ENCODE results near the gene RPL36AL. TPM values are rescaled to one million over a fixed set of nuclear protein-coding genes. Genes with fewer than 3 reads are reported as not detected.
A peak's percentile ranks its signal among the peaks of the same experiment; 100 is the strongest.

RPL36AL gene
- total RNA-seq, 1 donor from 2014 or later: 21.3 TPM

- Histone ChIP-seq H3K4me3 (peak within 1 kb of the TSS; percentile 54 to 79), H3K27ac (peak within 1 kb of the TSS; percentile 93 to 96), H3K9me3 (no peaks in the 10 kb centered on the region), H3K36me3 (peaks cover 0 to 19% of the 10 kb centered on the region in 2 donors), H3K4me1 (peaks cover 0 to 7% of the 10 kb centered on the region in 2 donors), H3K27me3 (no peaks in the 10 kb centered on the region)
- DNase-seq (ENCODE audit: low spot score in 2 of 2): peak; percentile 14 to 78
- intact Hi-C loops (cut with DNase I): loop anchor here (1.0 to 5.0 kb wide), 4 partner anchors 14 to 598 kb away; partner anchors contain the start of genes KLHDC2, MGAT2, RPL36AL and SOS2
- TF ChIP-seq CTCF (IDR thresholded peaks at IDR 0.05): no peak
These were observed 14.3 kb upstream of the RPL36AL start, which contains the start of gene DNAAF2 for GRCh38 chr14:49634547-49635334. DNAAF2 (minus strand) TSS chr14:49635244; CDS start chr14:49635149, 95 bp downstream.

- Histone ChIP-seq H3K4me1 (peaks cover 0 to 7% of the 10 kb centered on the region in 2 donors), H3K36me3 (peaks cover 0 to 17% of the 10 kb centered on the region in 2 donors), H3K27ac (peak overlapping the region; percentile 93 to 96), H3K9me3 (no peaks in the 10 kb centered on the region), H3K4me3 (peak overlapping the region; percentile 54 to 79), H3K27me3 (no peaks in the 10 kb centered on the region)
- intact Hi-C loops (cut with DNase I): loop anchor here (1.0 to 5.0 kb wide), 4 partner anchors 14 to 598 kb away; partner anchors contain the start of genes KLHDC2, MGAT2, RPL36AL and SOS2
- DNase-seq (ENCODE audit: low spot score in 2 of 2): peak; percentile 72 to 96
- TF ChIP-seq CTCF (IDR thresholded peaks at IDR 0.05): peak; percentile 73 to 95 (median 76)
These were observed 13.5 kb upstream of the RPL36AL start for GRCh38 chr14:49633640-49634546.

- Histone ChIP-seq H3K27me3 (no peaks in the 10 kb centered on the region), H3K27ac (peak overlapping the region; percentile 14 to 26), H3K4me1 (peaks cover 5 to 23% of the 10 kb centered on the region in 2 donors), H3K4me3 (no peak overlapping the region), H3K36me3 (peaks cover 3 to 5% of the 10 kb centered on the region in 2 donors), H3K9me3 (no peaks in the 10 kb centered on the region)
- no peak for TF ChIP-seq CTCF (IDR thresholded peaks at IDR 0.05)
- intact Hi-C loops (cut with DNase I): loop anchor here (5.0 kb wide), 2 partner anchors 238 to 493 kb away; partner anchors contain the start of gene VCPKMT
- DNase-seq (ENCODE audit: low spot score in 2 of 2): no peak
These were observed 3.8 kb upstream of the RPL36AL start for GRCh38 chr14:49623941-49624839.

GRCh38 chr14:49623387-49623786 lies 3.0 kb upstream of the RPL36AL start:
- Histone ChIP-seq H3K27ac (no peak overlapping the region), H3K36me3 (peaks cover 3 to 12% of the 10 kb centered on the region in 2 donors), H3K27me3 (no peaks in the 10 kb centered on the region), H3K4me1 (peaks cover 6 to 29% of the 10 kb centered on the region in 2 donors), H3K4me3 (peak overlapping the region in 1 of 2 donors; percentile 98), H3K9me3 (no peaks in the 10 kb centered on the region)
- intact Hi-C loops (cut with DNase I): loop anchor here (5.0 kb wide), 2 partner anchors 239 to 494 kb away; partner anchors contain the start of gene VCPKMT
- DNase-seq (ENCODE audit: low spot score in 2 of 2): no peak
- TF ChIP-seq CTCF (IDR thresholded peaks at IDR 0.05): no peak
